Astrocyte (in vitro differentiated cells and primary cell): ENCODE results near the gene AP2B1. TPM values are rescaled to one million over a fixed set of nuclear protein-coding genes. Genes with fewer than 3 reads are reported as not detected.

Source experiments
- total RNA-seq: library from RNA; stranded (reverse); gene quantifications from 2 replicates; pipeline ENCODE4 v1.2.1, GENCODE V29; 2021

The AP2B1 gene
- total RNA-seq, 1 donor from 2014 or later = 313 TPM

Other genes with a start within 250 kb of the AP2B1 start
- gene SLFN11, start 213.7 kb upstream of the AP2B1 start, total RNA-seq = 0.25 and 0.75 TPM in 2 replicates
- gene SLFN12, start 154.8 kb upstream of the AP2B1 start, total RNA-seq = 39.3 and 52.5 TPM in 2 replicates
- gene SLFN13, start 138.6 kb upstream of the AP2B1 start, total RNA-seq = 1.5 and 2.7 TPM in 2 replicates
- gene SLFN12L, start 49.6 kb upstream of the AP2B1 start, total RNA-seq = 0.14 TPM in 1 of 2 replicates, not detected in the other
- not detected in 2 replicates for gene SLFN14, start 26.5 kb upstream of the AP2B1 start, total RNA-seq
- 3.9 and 5.6 TPM in 2 replicates for gene PEX12, start 8.8 kb upstream of the AP2B1 start, total RNA-seq
- 19.1 and 21.7 TPM in 2 replicates for gene RASL10B, start 144.3 kb downstream of the AP2B1 start, total RNA-seq
- gene GAS2L2, start 165.9 kb downstream of the AP2B1 start, total RNA-seq = 0.07 TPM in 1 of 2 replicates, not detected in the other
- gene C17orf50, start 173.6 kb downstream of the AP2B1 start, total RNA-seq = not detected in 2 replicates
- gene MMP28, start 208.3 kb downstream of the AP2B1 start, total RNA-seq = 1.2 and 2.6 TPM in 2 replicates
- gene TAF15, start 222.2 kb downstream of the AP2B1 start, total RNA-seq = 153 and 156 TPM in 2 replicates